ENCODE results near the gene PEX6. TPM values are rescaled to one million over a fixed set of nuclear protein-coding genes. Genes with fewer than 3 reads are reported as not detected.
A peak's percentile ranks its signal among the peaks of the same experiment; 100 is the strongest.

Gene PEX6
- total and polyA plus RNA-seq, 2 donors (not counting 3 experiments of a cell fraction or from before 2014, with no cell fraction given): 9.9 to 11.2 TPM

DNA sequence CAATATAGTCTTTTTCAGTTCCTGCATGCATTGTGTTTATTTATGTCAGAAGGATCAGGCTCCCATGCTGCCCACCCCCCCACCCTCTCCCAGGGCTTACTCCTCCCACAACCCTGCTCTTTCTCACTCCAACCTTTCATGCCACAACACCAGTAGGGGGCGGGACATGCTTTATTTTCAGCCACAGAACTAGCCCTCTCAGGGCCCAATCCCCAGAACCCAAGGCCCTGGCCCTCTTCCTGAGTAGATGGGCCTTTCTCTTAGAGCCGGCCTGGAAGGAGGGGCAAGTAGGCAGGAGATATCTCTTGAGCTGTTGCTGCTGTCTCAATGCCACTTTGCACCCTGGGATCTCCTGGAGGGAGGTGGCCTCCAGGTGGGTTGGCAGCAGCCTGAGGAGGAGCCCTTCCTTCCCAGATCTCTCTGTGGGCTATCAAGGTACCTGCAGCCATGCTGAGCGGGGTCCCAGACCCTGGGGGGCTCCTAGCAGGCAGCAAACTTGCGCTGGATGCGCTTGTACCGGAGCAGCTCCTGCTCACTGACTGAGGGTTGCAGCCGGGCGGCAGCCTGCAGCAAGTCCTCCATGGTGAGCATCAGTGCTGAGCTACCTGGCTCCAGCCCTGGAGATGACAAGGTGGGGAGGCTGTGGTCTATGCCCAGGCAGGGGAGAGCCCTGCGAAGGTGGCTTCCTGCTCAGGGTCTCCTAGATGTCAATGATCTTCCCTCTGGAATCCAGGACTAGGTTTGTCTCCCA is 15.0 kb downstream of the PEX6 start:
- Histone ChIP-seq H3K4me3 (replicated peaks in 1 of 3; ENCODE audit: insufficient read depth in 1 of 3, low read depth in 1 of 3, low read length in 3 of 3) (no peak overlapping the region), H3K9me3 (replicated peaks; ENCODE audit: control insufficient read depth, insufficient read depth, low read length) (no peaks in the 10 kb centered on the region), H3K4me1 (ENCODE audit: control insufficient read depth, extremely low read depth, insufficient read depth, low read length) (peaks cover 10% of the 10 kb centered on the region), H3K9me1 (replicated peaks; ENCODE audit: control insufficient read depth, extremely low read depth, insufficient read depth, low read length) (no peaks in the 10 kb centered on the region), H3K79me2 (ENCODE audit: control insufficient read depth, insufficient read depth, low read length) (no peaks in the 10 kb centered on the region), H3K9ac (replicated peaks; ENCODE audit: extremely low read depth, insufficient read depth, low read length) (no peak overlapping the region), H3K4me2 (ENCODE audit: insufficient read depth, low read length) (no peak overlapping the region), H3K27ac (ENCODE audit: insufficient read depth, low read depth, low read length) (no peak overlapping the region), H3K36me3 (ENCODE audit: control insufficient read depth in 2 of 2, extremely low read depth in 1 of 2, insufficient read depth in 2 of 2, low read length in 2 of 2) (peaks cover 0 to 21% of the 10 kb centered on the region in 2 experiments), H4K20me1 (replicated peaks; ENCODE audit: control insufficient read depth, extremely low read depth, insufficient read depth, low read length) (no peaks in the 10 kb centered on the region), H2AFZ (ENCODE audit: low read depth, low read length) (no peak overlapping the region), H3K27me3 (ENCODE audit: control insufficient read depth in 2 of 2, insufficient read depth in 2 of 2, low read length in 2 of 2) (no peaks in the 10 kb centered on the region)
- CTCF ChIA-PET: interaction anchor here (0.8 to 3.0 kb wide), 6 partner anchors 10 to 180 kb away, joined by 3 to 12 read pairs (median 6); partner anchors contain the start of genes KLHDC3, MEA1, PEX6 and PPP2R5D
- dilution Hi-C loops (cut with MboI; ENCODE audit: extremely low pct_ligation_motif_present, low sequenced_read_pairs) (no loop called here), intact Hi-C loops (cut with micrococcal nuclease) (loop anchor here (1.0 to 5.0 kb wide), 2 partner anchors 48 to 179 kb away; partner anchors contain the start of genes KLHDC3 and MEA1)
- FAIRE-seq (peak; percentile 72), DNase-seq (ENCODE audit: low read depth, low spot score) (peak; percentile 50)
- no TSS peak for BruUV-seq (replicated peaks)
- POLR2A ChIA-PET: interaction anchor here (2.1 kb wide), 1 partner anchor 35 kb away, joined by 4 read pairs; the partner anchor contains the start of gene CNPY3
- TF ChIP-seq, protein P1, sequence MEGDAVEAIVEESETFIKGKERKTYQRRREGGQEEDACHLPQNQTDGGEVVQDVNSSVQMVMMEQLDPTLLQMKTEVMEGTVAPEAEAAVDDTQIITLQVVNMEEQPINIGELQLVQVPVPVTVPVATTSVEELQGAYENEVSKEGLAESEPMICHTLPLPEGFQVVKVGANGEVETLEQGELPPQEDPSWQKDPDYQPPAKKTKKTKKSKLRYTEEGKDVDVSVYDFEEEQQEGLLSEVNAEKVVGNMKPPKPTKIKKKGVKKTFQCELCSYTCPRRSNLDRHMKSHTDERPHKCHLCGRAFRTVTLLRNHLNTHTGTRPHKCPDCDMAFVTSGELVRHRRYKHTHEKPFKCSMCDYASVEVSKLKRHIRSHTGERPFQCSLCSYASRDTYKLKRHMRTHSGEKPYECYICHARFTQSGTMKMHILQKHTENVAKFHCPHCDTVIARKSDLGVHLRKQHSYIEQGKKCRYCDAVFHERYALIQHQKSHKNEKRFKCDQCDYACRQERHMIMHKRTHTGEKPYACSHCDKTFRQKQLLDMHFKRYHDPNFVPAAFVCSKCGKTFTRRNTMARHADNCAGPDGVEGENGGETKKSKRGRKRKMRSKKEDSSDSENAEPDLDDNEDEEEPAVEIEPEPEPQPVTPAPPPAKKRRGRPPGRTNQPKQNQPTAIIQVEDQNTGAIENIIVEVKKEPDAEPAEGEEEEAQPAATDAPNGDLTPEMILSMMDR (IDR thresholded peaks at IDR 0.05; ENCODE audit: extremely low read depth in 1 of 2, insufficient read depth in 1 of 2, low read depth in 1 of 2, low read length in 2 of 2): peak; percentile 8 to 31
- TF ChIP-seq MYC (IDR thresholded peaks at IDR 0.05; ENCODE audit: low read depth, low read length): no peak

DNA sequence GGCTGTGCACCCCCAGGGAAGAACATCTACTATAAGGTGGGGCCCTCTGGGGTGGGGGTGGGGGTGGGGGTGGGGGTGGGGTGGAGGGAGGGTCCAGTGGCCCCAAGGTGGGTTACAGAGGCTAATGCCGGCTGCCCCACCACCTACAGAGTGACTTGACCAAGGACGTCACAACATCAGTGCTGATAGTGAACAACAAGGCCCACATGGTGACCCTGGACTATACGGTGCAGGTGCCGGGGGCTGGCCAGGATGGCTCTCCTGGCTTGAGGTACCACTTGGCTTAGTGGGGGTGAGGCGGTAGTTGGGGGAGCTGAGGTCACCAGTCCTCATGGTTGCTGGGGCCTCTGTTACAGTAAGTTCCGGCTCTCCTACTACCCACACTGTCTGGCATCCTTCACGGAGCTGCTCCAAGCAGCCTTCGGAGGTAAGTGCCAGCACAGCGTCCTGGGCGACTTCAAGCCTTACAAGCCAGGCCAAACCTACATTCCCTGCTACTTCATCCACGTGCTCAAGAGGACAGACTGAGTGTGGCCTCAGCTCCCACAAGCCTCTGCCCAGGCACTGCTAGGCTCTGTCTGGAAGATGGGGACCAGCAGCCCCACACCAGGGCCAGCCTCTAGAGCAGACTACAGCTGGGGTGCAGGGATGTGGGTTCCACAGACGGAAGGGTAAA is 15.7 kb downstream of the PEX6 start:
- peaks cover 0 to 17% of the 10 kb centered on the region in 2 experiments for H3K36me3 ChIP-seq (ENCODE audit: control insufficient read depth in 2 of 2, extremely low read depth in 1 of 2, insufficient read depth in 2 of 2, low read length in 2 of 2)
- H3K9ac ChIP-seq (replicated peaks; ENCODE audit: extremely low read depth, insufficient read depth, low read length): no peak overlapping the region
- ChIA-PET POLR2A (no interaction called here), CTCF (interaction anchor here (3.0 kb wide), 1 partner anchor 15 kb away, joined by 12 read pairs; the partner anchor contains the start of gene PEX6)
- dilution Hi-C loops (cut with MboI; ENCODE audit: extremely low pct_ligation_motif_present, low sequenced_read_pairs) (no loop called here), intact Hi-C loops (cut with micrococcal nuclease) (loop anchor here (5.0 kb wide), 1 partner anchor 49 kb away; the partner anchor contains the start of genes KLHDC3 and MEA1)
- peaks cover 10% of the 10 kb centered on the region for H3K4me1 ChIP-seq (ENCODE audit: control insufficient read depth, extremely low read depth, insufficient read depth, low read length)
- FAIRE-seq (no peak), DNase-seq (ENCODE audit: low read depth, low spot score) (no peak)
- BruUV-seq (replicated peaks): no TSS peak
- H3K79me2 ChIP-seq (ENCODE audit: control insufficient read depth, insufficient read depth, low read length): no peaks in the 10 kb centered on the region
- H3K27ac ChIP-seq (ENCODE audit: insufficient read depth, low read depth, low read length): no peak overlapping the region
- no peaks in the 10 kb centered on the region for H3K9me3 ChIP-seq (replicated peaks; ENCODE audit: control insufficient read depth, insufficient read depth, low read length)
- no peak overlapping the region for H3K4me3 ChIP-seq (replicated peaks in 1 of 3; ENCODE audit: insufficient read depth in 1 of 3, low read depth in 1 of 3, low read length in 3 of 3)
- H3K4me2 ChIP-seq (ENCODE audit: insufficient read depth, low read length): no peak overlapping the region
- TF ChIP-seq POLR2A (IDR thresholded peaks at IDR 0.05; ENCODE audit: low read depth, low read length): no peak
- TF ChIP-seq POLR2AphosphoS5 (IDR thresholded peaks at IDR 0.05; ENCODE audit: insufficient read depth, low read depth, low read length): no peak
- TF ChIP-seq, protein P1 (IDR thresholded peaks at IDR 0.05; ENCODE audit: extremely low read depth in 1 of 2, insufficient read depth in 1 of 2, low read depth in 1 of 2, low read length in 2 of 2): no peak
- no peak for TF ChIP-seq EZH2 (IDR thresholded peaks at IDR 0.05; ENCODE audit: borderline replicate concordance, low read depth, low read length, severe bottlenecking)
- TF ChIP-seq JUN (IDR thresholded peaks at IDR 0.05; ENCODE audit: borderline replicate concordance, insufficient read depth, insufficient read length, low read depth): no peak
- TF ChIP-seq GATA2 (IDR thresholded peaks at IDR 0.05; ENCODE audit: insufficient read depth, insufficient read length, low read depth, low read length): no peak
- no peak for TF ChIP-seq FOS (IDR thresholded peaks at IDR 0.05; ENCODE audit: borderline replicate concordance, insufficient read depth, low read length)
- TF ChIP-seq, protein P2, sequence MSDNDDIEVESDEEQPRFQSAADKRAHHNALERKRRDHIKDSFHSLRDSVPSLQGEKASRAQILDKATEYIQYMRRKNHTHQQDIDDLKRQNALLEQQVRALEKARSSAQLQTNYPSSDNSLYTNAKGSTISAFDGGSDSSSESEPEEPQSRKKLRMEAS (IDR thresholded peaks at IDR 0.05; ENCODE audit: insufficient read depth, insufficient read length): no peak
- no peak for TF ChIP-seq MYC (IDR thresholded peaks at IDR 0.05; ENCODE audit: low read depth, low read length)
- no peaks in the 10 kb centered on the region for H3K27me3 ChIP-seq (ENCODE audit: control insufficient read depth in 2 of 2, insufficient read depth in 2 of 2, low read length in 2 of 2)
- H4K20me1 ChIP-seq (replicated peaks; ENCODE audit: control insufficient read depth, extremely low read depth, insufficient read depth, low read length): no peaks in the 10 kb centered on the region
- H2AFZ ChIP-seq (ENCODE audit: low read depth, low read length): no peak overlapping the region
- H3K9me1 ChIP-seq (replicated peaks; ENCODE audit: control insufficient read depth, extremely low read depth, insufficient read depth, low read length): no peaks in the 10 kb centered on the region

Data from endothelial cell of umbilical vein (primary cell).